Glomerular visceral epithelial cell (primary cell): Measurements from ENCODE around the gene OPALIN.

Experiments used
- DNase-seq: peaks from one replicate; pipeline ENCODE4 v3.0.0-alpha.2; 2016; ENCODE audit errors: extremely low spot score

OPALIN gene

GRCh38 chr10:96298362-96298761, 60.4 kb downstream of the OPALIN start:
- no peak for DNase-seq

- DNase-seq: no peak
These were observed 61.3 kb downstream of the OPALIN start for GRCh38 chr10:96297486-96297885.

GRCh38 chr10:96295475-96295874, 63.3 kb downstream of the OPALIN start:
- no peak for DNase-seq
